Suprapubic skin (tissue), 4 donors: ENCODE data around the gene RAB11B. TPM values are rescaled to one million over a fixed set of nuclear protein-coding genes. Genes with fewer than 3 reads are reported as not detected.
"Not testable (repeated sequence)": the region's sequence is repeated elsewhere in the genome, so short reads cannot be mapped to it uniquely, and the experiment has no call there.

Source experiments
- DNase-seq, 2 donors: peaks; one replicate each; pipeline ENCODE4 v3.0.0-alpha.2; 2019; ENCODE audit warnings: low spot score in 2 of 2
- H3K27ac ChIP-seq: fragments of 200-600 bp; sonication (generic); one replicate; pipeline ENCODE4 v1.5.1; 2019
- H3K27me3 ChIP-seq: fragments of 200-600 bp; sonication (generic); one replicate; pipeline ENCODE4 v1.5.1; 2019
- H3K36me3 ChIP-seq: fragments of 200-600 bp; sonication (generic); one replicate; pipeline ENCODE4 v1.5.1; 2019
- H3K4me1 ChIP-seq: fragments of 200-600 bp; sonication (generic); one replicate; pipeline ENCODE4 v1.5.1; 2019
- H3K4me3 ChIP-seq: fragments of 200-600 bp; sonication (generic); one replicate; pipeline ENCODE4 v1.5.1; 2019; ENCODE audit warnings: mild to moderate bottlenecking
- H3K9me3 ChIP-seq: fragments of 200-600 bp; sonication (generic); one replicate; pipeline ENCODE4 v1.5.1; 2019
- CTCF ChIP-seq, 2 donors: fragments of 200-600 bp in 1 of 2; fragments of 450-650 bp in 1 of 2; sonication (generic) in 1 of 2; IDR thresholded peaks; one replicate each; pipeline ENCODE4 v1.5.1; 2016 to 2019; ENCODE audit warnings: antibody characterized with exemption in 2 of 2, mild to moderate bottlenecking in 1 of 2, moderate library complexity in 1 of 2
- EP300 ChIP-seq: sonication (generic); formaldehyde crosslinking; IDR thresholded peaks from one replicate; pipeline ENCODE4 v1.6.1; 2017; ENCODE audit warnings: antibody characterized with exemption
- POLR2A ChIP-seq, 2 donors: fragments of 450-650 bp; IDR thresholded peaks; one replicate each; pipeline ENCODE4 v1.6.1; 2017; ENCODE audit warnings: antibody characterized with exemption in 2 of 2, mild to moderate bottlenecking in 2 of 2, moderate library complexity in 2 of 2
- POLR2AphosphoS5 ChIP-seq, 3 donors: sonication (generic); formaldehyde crosslinking; IDR thresholded peaks; one replicate each; pipeline ENCODE4 v1.6.1; 2017; ENCODE audit warnings: antibody characterized with exemption in 3 of 3
- WGBS: methylation state at CpG from one replicate; pipeline ENCODE4 v1.1.5; 2018; 5-methylcytosine and 5-hydroxymethylcytosine counted together
- total RNA-seq, 4 donors: library from RNA; depleted of rRNA; stranded (reverse); fragments of >200 nt; gene quantifications; one replicate each; pipeline ENCODE4 v1.1.0, GENCODE V29; 2016

The RAB11B gene
- total RNA-seq, 4 donors from 2014 or later, result 44.8 to 104 (median 57.8) TPM

DNA sequence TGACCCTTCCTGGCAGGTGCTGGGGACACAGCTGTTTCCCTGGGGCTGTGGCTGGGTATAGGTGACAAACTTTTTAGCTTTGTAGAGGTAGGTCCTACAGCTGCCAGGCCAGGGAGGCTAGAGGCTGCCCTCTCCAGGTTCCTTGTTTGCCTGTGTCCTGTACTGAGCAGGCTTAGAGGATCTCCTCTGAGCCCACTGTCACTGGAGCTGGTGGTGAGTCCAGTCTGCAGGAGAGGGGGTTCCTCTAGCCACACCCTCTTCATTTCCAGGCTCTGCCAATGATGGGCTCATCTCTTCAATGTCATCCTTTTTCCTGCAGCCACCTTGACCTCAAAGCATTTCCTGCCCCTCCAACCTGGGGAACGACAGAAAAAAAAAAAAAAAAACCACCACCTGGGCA, 12.6 kb upstream of the RAB11B start:
- 67% methylated on average over 1 of the region's 1 CpG for WGBS
- Histone ChIP-seq H3K27me3 (no peaks in the 10 kb centered on the region), H3K4me3 (no peak overlapping the region), H3K9me3 (no peaks in the 10 kb centered on the region), H3K4me1 (peaks cover 14% of the 10 kb centered on the region), H3K36me3 (peaks cover 23% of the 10 kb centered on the region), H3K27ac (no peak overlapping the region)
- no peak for DNase-seq
- no peak for TF ChIP-seq EP300
- no peak for TF ChIP-seq POLR2A (IDR thresholded peaks at IDR 0.05)
- no peak for TF ChIP-seq POLR2AphosphoS5 (IDR thresholded peaks at IDR 0.05)
- no peak for TF ChIP-seq CTCF (IDR thresholded peaks at IDR 0.05)

- not testable (repeated sequence) for H3K36me3 ChIP-seq, H3K27me3 ChIP-seq, DNase-seq, H3K9me3 ChIP-seq, H3K4me3 ChIP-seq, H3K27ac ChIP-seq
- 96% methylated on average over 13 of the region's 13 CpGs for WGBS
- H3K4me1 ChIP-seq, result peaks cover 14% of the 10 kb centered on the region
These were observed 10.8 kb upstream of the RAB11B start for GRCh38 chr19:8379156-8379891.

GRCh38 chr19:8384569-8384968, 5.6 kb upstream of the RAB11B start:
- not testable (repeated sequence) for H3K9me3 ChIP-seq, H3K27me3 ChIP-seq, H3K36me3 ChIP-seq, H3K4me3 ChIP-seq, DNase-seq
- H3K4me1 ChIP-seq, result peaks cover 45% of the 10 kb centered on the region
- 77% methylated on average over 4 of the region's 4 CpGs for WGBS
- H3K27ac ChIP-seq, result peak overlapping the region; percentile 41

GRCh38 chr19:8385103-8385502, 5.1 kb upstream of the RAB11B start:
- Histone ChIP-seq H3K4me1 (peaks cover 48% of the 10 kb centered on the region), H3K27ac (peak overlapping the region; percentile 80)
- whole genome bisulfite sequencing, result 52% methylated on average over 2 of the region's 2 CpGs
- not testable (repeated sequence) for H3K36me3 ChIP-seq, DNase-seq, H3K4me3 ChIP-seq, H3K27me3 ChIP-seq, H3K9me3 ChIP-seq

DNA sequence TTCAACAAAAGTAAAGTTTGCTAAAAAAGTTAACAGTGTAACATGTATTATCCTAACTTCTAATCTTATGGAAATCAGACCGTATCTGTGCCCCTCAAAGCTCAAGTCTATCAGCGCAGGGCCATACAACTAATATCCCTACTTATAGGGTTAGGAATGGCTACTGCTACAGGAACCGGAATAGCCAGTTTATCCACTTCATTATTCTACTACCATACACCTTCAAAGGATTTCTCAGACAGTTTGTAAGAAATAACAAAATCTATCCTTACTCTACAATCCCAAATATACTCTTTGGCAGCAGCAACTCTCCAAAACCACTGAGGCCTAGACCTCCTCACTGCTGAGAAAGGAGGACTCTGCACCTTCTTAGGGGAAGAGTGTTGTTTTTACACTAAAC, 4.6 kb upstream of the RAB11B start:
- peaks cover 48% of the 10 kb centered on the region for H3K4me1 ChIP-seq
- not testable (repeated sequence) for H3K9me3 ChIP-seq

GRCh38 chr19:8386419-8386818, 3.7 kb upstream of the RAB11B start:
- H3K36me3 ChIP-seq, H3K9me3 ChIP-seq, H3K27me3 ChIP-seq, H3K4me3 ChIP-seq, DNase-seq: not testable (repeated sequence)
- 92% methylated on average over 8 of the region's 9 CpGs for WGBS
- Histone ChIP-seq H3K4me1 (peaks cover 55% of the 10 kb centered on the region), H3K27ac (peak overlapping the region; percentile 80)

More for the DNA sequence above, 4.6 kb upstream of the RAB11B start:
- H3K27ac ChIP-seq, result peak overlapping the region; percentile 80
- H3K27me3 ChIP-seq, H3K36me3 ChIP-seq, DNase-seq, H3K4me3 ChIP-seq: not testable (repeated sequence)
- 57% methylated on average over 3 of the region's 3 CpGs for WGBS

DNA sequence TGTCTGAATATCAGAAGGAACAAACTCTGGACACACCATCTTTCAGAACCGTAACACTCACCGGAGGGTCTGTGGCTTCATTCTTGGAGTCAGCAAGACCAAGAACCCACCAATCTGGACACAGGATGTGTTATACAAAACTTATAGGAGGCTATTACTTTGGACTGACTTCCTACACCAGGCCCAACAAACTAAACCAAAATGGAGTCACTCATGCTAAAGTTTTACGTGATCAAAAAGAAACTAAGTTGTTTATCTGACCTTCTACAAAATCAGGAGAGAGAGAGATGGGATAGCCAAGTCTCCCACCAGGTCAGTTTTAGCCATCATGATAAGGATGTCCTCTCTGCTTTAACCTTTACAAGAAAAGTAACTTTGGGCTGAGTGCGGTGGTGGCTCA, 3.2 kb upstream of the RAB11B start:
- H3K36me3 ChIP-seq, result no peaks in the 10 kb centered on the region
- H3K27ac ChIP-seq, result no peak overlapping the region
- peaks cover 61% of the 10 kb centered on the region for H3K4me1 ChIP-seq
- no peaks in the 10 kb centered on the region for H3K27me3 ChIP-seq
- no peak for DNase-seq
- H3K9me3 ChIP-seq, result no peaks in the 10 kb centered on the region
- no peak for TF ChIP-seq POLR2A (IDR thresholded peaks at IDR 0.05)
- TF ChIP-seq POLR2AphosphoS5 (IDR thresholded peaks at IDR 0.05), result no peak
- no peak for TF ChIP-seq EP300
- TF ChIP-seq CTCF (IDR thresholded peaks at IDR 0.05), result no peak
- WGBS, result 97% methylated on average over 4 of the region's 4 CpGs
- H3K4me3 ChIP-seq, result no peak overlapping the region
